DND-41 (cell line): Measurements from ENCODE around the gene NEDD9.

ENCODE experiments used
- ATAC-seq: fragments of 200-7000 bp; cut with Tn5 transposase; 3 replicates; pipeline ENCODE4 v1.9.1; 2021; ENCODE audit warnings: low read depth; ENCODE audit not compliant: insufficient read depth
- DNase-seq: peaks from one replicate; pipeline ENCODE4 v3.0.0-alpha.2; 2020
- H2AFZ ChIP-seq: 2 replicates; pipeline ENCODE4 v1.6.0; 2012; ENCODE audit warnings: low read depth, low read length
- H3K27ac ChIP-seq: 2 replicates; pipeline ENCODE4 v1.5.1; 2012; ENCODE audit warnings: low read length, inconsistent platforms
- H3K27me3 ChIP-seq: fragments of 200-600 bp; sonication (generic); 2 replicates; pipeline ENCODE4 v1.6.0; 2012; ENCODE audit warnings: low read length, mild to moderate bottlenecking, inconsistent platforms; ENCODE audit not compliant: insufficient read depth, poor library complexity
- H3K36me3 ChIP-seq: 2 replicates; pipeline ENCODE4 v1.5.1; 2012; ENCODE audit warnings: low read length, inconsistent platforms; ENCODE audit not compliant: insufficient read depth
- H3K4me1 ChIP-seq: 2 replicates; pipeline ENCODE4 v1.5.1; 2012; ENCODE audit warnings: mild to moderate bottlenecking, low read length; ENCODE audit not compliant: insufficient read depth
- H3K4me2 ChIP-seq: 2 replicates; pipeline ENCODE4 v1.6.0; 2012; ENCODE audit warnings: mild to moderate bottlenecking, moderate library complexity, low read length, inconsistent platforms; ENCODE audit not compliant: insufficient read depth
- H3K4me3 ChIP-seq, 2 experiments: fragments of 200-600 bp in 1 of 2; shearing (Covaris generic) in 1 of 2; 2 replicates each; pipeline ENCODE4 v1.5.1; 2012 to 2016; ENCODE audit warnings: inconsistent platforms in 2 of 2, low read length in 2 of 2, mild to moderate bottlenecking in 2 of 2, low read depth in 1 of 2, moderate library complexity in 1 of 2
- H3K79me2 ChIP-seq: 2 replicates; pipeline ENCODE4 v1.6.0; 2012; ENCODE audit warnings: low read length, inconsistent platforms; ENCODE audit not compliant: insufficient read depth
- H3K9ac ChIP-seq: 2 replicates; pipeline ENCODE4 v1.6.0; 2012; ENCODE audit warnings: low read depth, mild to moderate bottlenecking, inconsistent platforms, low read length, moderate library complexity
- H3K9me3 ChIP-seq: 2 replicates; pipeline ENCODE4 v1.5.1; 2012; ENCODE audit warnings: low read length, moderate library complexity, mild to moderate bottlenecking, inconsistent platforms; ENCODE audit not compliant: insufficient read depth, severe bottlenecking
- H4K20me1 ChIP-seq: 2 replicates; pipeline ENCODE4 v1.6.0; 2012; ENCODE audit warnings: low read length; ENCODE audit not compliant: insufficient read depth
- EZH2 ChIP-seq: IDR thresholded peaks from 3 replicates; pipeline ENCODE4 v1.6.1; 2012; ENCODE audit warnings: borderline replicate concordance, low read depth, mild to moderate bottlenecking, moderate library complexity, low read length, inconsistent platforms; ENCODE audit not compliant: severe bottlenecking
- TF ChIP-seq, protein P1 (sequence below): IDR thresholded peaks from 2 replicates; pipeline ENCODE4 v1.5.1; 2012; ENCODE audit warnings: borderline replicate concordance, low read length, moderate library complexity, mild to moderate bottlenecking; ENCODE audit not compliant: poor library complexity, severe bottlenecking; ENCODE audit errors: extremely low read depth

NEDD9 gene

DNA sequence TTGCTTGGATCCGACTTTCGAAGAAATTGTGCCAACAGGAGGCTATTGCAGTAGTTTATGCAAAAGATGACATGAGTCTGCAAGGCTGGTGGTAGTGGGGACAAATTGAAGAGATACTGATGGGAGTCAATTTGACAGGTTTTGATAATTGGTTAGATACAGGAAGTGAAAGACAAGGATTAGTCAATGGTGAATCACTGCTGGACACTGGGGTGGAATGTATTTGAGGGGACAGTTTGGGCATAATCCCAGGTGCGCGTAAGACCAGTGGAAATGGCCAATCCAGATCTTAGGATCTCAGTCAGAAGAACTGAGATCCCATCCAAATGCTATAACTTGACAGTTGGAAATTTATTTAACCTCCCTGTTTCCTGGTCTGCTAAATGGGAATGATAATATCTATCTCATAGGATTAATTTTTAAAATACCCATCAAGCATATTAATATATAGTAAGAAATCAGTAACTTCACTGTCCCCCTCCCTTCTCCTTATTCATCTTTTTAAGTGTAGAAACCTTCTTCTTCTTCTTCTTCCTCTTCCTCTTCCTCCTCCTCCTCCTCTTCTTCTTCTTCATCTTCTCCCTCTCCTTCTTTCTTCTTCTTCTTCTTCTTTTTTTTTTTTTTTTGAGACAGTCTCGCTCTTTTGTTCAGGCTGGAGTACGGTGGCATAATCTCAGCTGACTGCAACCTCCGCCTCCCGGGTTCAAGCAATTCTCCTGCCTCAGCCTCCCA lies 90.0 kb downstream of the NEDD9 start:
- H3K4me2 ChIP-seq = no peak overlapping the region
- ATAC-seq (no peak), DNase-seq (no peak)
- no peaks in the 10 kb centered on the region; the same call in 1 of the 2 replicates for H4K20me1 ChIP-seq
- H3K4me3 ChIP-seq = no peak overlapping the region
- no peak overlapping the region for H3K27ac ChIP-seq
- no peaks in the 10 kb centered on the region for H3K36me3 ChIP-seq
- H3K4me1 ChIP-seq = 0 out of 2 replicates have a peak, but pooled peaks cover 3% of the 10 kb centered on the region
- no peak overlapping the region for H3K9ac ChIP-seq
- H3K9me3 ChIP-seq = no peaks in the 10 kb centered on the region
- H2AFZ ChIP-seq = no peak overlapping the region
- TF ChIP-seq EZH2 = no peak
- TF ChIP-seq, protein P1, sequence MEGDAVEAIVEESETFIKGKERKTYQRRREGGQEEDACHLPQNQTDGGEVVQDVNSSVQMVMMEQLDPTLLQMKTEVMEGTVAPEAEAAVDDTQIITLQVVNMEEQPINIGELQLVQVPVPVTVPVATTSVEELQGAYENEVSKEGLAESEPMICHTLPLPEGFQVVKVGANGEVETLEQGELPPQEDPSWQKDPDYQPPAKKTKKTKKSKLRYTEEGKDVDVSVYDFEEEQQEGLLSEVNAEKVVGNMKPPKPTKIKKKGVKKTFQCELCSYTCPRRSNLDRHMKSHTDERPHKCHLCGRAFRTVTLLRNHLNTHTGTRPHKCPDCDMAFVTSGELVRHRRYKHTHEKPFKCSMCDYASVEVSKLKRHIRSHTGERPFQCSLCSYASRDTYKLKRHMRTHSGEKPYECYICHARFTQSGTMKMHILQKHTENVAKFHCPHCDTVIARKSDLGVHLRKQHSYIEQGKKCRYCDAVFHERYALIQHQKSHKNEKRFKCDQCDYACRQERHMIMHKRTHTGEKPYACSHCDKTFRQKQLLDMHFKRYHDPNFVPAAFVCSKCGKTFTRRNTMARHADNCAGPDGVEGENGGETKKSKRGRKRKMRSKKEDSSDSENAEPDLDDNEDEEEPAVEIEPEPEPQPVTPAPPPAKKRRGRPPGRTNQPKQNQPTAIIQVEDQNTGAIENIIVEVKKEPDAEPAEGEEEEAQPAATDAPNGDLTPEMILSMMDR = no peak
- no peaks in the 10 kb centered on the region for H3K79me2 ChIP-seq
- H3K27me3 ChIP-seq = no peaks in the 10 kb centered on the region

DNA sequence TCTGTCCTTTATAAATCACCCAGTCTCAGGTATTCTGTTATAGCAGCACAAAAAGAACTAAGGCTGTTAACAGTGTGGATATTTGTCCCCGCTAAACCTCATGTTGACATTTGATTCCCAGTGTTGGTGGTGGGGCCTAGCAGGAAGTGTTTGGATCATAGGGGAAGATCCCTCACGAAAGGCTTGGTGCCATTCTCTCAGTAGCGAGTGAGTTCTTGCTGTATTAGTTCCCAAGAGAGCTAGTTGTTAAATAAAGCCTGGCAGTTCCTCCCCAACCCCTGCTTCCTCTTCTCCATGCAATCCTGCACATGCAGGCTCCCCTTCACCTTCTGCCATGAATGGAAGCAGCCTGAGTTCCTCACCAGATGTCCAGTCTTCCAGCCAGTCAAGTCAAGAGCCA lies 91.2 kb downstream of the NEDD9 start:
- DNase-seq (no peak), ATAC-seq (no peak)
- Histone ChIP-seq H3K4me2 (no peak overlapping the region), H3K27ac (no peak overlapping the region), H3K4me3 (no peak overlapping the region), H3K79me2 (no peaks in the 10 kb centered on the region), H3K9me3 (no peaks in the 10 kb centered on the region), H2AFZ (no peak overlapping the region), H3K36me3 (no peaks in the 10 kb centered on the region), H3K27me3 (no peaks in the 10 kb centered on the region), H3K9ac (no peak overlapping the region), H4K20me1 (no peaks in the 10 kb centered on the region; the same call in 1 of the 2 replicates), H3K4me1 (0 out of 2 replicates have a peak, but pooled peaks cover 3% of the 10 kb centered on the region)
- TF ChIP-seq, protein P1 = no peak
- TF ChIP-seq EZH2 = no peak

DNA sequence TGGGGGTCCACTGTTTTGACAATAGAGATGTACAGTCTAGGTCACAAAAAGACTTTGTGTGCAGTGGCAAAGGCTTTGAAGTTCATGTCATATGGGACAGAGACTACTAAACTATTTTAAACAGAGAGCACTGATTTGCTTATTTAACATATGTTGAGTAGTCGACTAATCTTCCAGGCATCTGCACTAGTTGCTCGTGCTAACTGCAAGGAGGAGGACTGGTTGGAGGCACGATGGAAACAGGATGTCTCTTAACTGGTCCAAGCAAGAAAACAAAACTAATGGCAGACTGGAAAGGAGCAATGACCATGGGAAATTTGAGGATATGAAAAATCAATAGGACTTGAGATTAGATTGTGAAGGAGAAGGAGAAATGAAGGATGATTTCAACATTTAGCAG lies 92.4 kb downstream of the NEDD9 start:
- no peaks in the 10 kb centered on the region; the same call in 1 of the 2 replicates for H4K20me1 ChIP-seq
- no peak overlapping the region for H3K4me2 ChIP-seq
- TF ChIP-seq, protein P1 = no peak
- TF ChIP-seq EZH2 = no peak
- no peak overlapping the region for H3K9ac ChIP-seq
- no peaks in the 10 kb centered on the region for H3K9me3 ChIP-seq
- peaks cover 9% of the 10 kb centered on the region for H3K36me3 ChIP-seq
- no peak overlapping the region for H3K4me3 ChIP-seq
- no peak for DNase-seq
- no peaks in the 10 kb centered on the region for H3K27me3 ChIP-seq
- ATAC-seq = no peak
- no peak overlapping the region for H2AFZ ChIP-seq
- no peaks in the 10 kb centered on the region for H3K79me2 ChIP-seq
- 0 out of 2 replicates have a peak, but pooled peaks cover 3% of the 10 kb centered on the region for H3K4me1 ChIP-seq
- H3K27ac ChIP-seq = no peak overlapping the region
